GDM1 (cell line): ENCODE results near the gene WDPCP.
"Not testable (repeated sequence)": the region's sequence is repeated elsewhere in the genome, so short reads cannot be mapped to it uniquely, and the experiment has no call there.

Experiments
- DNase-seq: peaks from one replicate; lab custom pipeline; 2025; lab: John Stamatoyannopoulos, UW

Gene WDPCP

DNA sequence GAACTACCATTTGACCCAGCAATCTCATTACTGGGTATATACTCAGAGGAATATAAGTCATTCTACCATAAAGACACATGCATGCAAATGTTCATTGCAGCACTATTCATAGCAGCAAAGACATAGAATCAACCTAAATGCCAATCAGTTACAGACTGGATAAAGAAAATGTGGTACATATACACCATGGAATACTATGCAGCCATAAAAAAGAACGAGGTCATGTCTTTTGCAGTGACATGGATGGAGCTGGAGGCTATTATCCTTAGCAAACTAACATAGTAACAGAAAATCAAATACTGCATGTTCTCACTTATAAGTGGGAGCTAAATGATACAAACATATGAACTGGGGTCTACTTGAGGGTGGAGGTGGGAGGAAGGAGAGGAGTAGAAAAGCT is 230.6 kb downstream of the WDPCP start:
- not testable (repeated sequence) for DNase-seq

- no peak for DNase-seq
Observed at GRCh38 chr2:63347361-63347760, 240.9 kb downstream of the WDPCP start.

- DNase-seq = no peak
Observed at GRCh38 chr2:63346411-63346810, 241.9 kb downstream of the WDPCP start.

DNA sequence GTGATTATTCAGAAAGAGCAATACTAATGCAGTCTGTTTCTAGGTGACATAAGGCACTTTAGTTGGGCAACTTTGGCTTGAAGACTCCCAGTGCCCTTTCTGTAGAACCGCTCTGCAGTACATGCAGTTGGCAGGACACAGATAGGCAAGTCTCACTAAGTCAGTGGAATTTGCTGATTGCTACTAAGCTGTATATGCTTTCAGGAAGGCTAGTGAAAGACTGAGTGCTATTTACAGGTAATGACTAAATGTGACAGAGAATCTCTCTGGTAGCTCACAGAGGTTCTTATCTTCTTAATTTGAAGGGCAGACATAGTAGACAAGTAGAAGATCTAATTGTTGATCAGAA is 243.0 kb downstream of the WDPCP start:
- DNase-seq = no peak

DNA sequence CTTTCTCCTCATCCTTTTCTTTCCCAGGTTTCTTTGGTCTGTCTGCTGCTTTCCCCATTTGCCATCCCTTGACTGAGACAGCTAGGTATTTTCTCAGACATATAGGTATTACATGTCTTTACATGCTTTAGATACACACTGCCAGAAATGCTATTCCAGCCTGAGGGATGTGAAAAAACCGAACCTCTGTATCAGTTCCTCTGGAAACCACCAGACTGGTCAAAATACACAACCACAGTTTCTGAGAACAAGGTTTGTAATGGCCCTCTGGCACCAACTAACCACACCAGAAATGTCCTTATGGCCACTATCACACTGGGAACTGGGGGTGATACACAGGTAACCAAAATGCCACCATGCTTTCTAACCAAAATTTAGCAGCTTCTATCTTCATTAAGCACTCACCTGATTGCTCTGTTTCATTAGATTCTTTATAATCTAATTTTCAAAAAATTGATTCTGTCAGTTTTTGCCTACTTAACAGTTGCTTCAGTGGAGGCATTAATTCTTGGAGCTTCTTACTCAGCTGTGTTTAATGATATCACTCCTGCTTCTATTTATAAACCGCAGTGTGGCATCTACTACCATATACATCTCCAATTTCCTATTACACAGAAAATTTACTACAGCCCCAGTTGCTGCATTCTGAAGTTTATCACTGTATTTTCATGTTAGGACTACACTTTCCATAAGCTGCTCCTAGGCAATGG is 243.5 kb downstream of the WDPCP start:
- no peak for DNase-seq

DNA sequence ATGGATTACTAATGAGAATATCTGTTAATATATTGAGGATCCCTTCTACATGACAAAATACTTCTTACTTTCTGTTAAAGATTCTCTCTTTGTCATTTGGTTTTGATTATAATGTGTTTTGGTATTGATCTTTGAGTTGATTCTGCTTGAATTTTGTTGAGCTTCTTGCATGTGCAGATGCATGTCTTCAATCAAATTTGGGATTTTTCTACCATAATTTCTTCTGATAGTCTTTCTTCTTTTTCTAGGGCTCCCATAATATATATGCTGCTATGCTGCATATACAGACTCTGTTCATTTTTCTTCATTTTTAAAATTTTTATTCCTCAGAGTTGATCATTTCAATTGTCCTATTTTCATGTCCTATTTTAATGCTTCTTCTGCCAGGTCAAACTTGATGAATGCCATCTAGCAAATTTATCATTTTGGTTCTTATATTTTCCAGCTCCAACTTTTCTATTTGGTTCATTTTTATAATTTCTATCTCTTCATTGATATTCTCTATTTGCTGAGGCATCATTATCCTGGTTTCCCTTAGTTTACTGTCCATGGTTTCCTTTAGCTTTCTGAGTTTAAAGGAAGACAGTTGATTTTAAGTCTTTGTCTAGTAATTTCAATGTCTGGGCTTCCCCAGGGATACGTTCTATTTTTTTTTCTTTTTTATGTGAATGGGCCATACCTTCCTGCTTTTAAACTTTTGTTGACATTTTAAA is 244.7 kb downstream of the WDPCP start:
- no peak for DNase-seq

GRCh38 chr2:63340443-63340842 is 247.8 kb downstream of the WDPCP start:
- no peak for DNase-seq

GRCh38 chr2:63334910-63335309 is 253.4 kb downstream of the WDPCP start:
- no peak for DNase-seq

DNA sequence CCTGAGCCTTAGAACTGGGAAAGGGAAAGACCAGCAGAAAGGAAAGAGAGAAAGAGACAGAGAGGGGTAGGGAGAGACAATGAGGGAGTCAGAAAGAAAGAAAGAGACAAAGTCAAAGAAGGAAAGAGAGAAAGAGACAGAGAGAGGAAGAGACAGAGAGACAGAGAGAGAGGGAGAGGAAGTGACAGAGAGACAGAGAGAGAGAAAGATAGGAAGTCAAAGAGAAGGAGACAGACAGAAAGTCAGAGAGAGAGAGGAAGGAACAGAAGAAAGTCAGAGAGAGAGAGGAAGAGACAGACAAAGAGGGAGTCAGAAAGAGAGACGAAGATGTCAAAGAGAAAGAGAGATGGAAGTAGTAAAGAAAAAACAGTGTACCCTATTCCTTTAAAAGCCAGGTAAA is 261.8 kb downstream of the WDPCP start:
- DNase-seq = no peak

DNA sequence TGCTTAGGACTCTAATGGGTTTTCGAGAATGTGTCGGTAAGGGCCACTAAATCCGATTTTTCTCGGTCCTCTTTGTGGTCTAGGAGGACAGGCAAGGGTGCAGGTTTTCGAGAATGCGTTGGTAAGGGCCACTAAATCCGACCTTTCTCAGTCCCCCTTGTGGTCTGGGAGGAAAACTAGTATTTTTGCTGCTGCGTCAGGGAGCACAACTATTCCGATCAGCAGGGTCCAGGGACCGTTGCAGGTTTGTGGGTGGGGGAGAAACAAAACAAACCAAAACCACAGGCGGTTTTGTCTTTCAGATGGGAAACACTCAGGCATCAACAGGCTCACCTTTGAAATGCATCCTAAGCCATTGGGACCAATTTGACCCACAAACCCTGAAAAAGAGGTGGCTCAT is 264.6 kb downstream of the WDPCP start:
- DNase-seq = not testable (repeated sequence)

DNA sequence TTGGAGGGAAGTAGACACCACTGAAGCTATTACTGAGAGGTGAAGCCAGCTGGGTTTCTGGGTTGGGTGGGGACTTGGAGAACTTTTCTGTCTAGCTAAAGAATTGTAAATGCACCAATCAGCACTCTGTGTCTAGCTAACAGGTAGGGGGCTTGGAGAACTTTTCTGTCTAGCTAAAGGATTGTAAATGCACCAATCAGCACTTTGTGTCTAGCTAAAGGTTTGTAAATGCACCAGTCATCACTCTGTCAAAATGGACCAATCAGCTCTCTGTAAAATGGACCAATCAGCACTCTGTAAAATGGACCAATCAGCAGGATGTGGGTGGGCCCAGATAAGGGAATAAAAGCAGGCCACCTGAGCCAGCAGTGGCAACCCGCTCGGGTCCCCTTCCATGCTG is 266.3 kb downstream of the WDPCP start:
- DNase-seq = not testable (repeated sequence)

DNA sequence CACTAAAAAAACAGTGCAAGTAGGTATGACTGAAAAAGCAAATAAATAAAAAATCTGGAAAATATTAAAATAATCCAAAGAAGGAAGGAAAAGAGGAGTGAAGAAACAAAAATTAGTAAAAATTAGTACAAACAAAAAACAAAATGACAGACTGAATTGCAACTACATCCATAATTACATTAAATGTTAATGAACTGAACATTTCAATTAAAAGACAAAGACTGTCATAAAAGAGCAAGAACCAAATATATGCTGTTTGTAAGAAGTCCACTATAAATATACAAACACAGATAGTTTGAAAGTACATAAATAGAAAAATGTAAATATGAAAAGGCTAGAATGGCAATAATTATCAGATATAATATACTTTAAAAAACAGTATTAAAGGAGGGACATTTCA is 267.6 kb downstream of the WDPCP start:
- no peak for DNase-seq

GRCh38 chr2:63310614-63311013 is 277.7 kb downstream of the WDPCP start:
- DNase-seq = no peak

GRCh38 chr2:63301481-63301880 is 286.8 kb downstream of the WDPCP start:
- DNase-seq = no peak

DNA sequence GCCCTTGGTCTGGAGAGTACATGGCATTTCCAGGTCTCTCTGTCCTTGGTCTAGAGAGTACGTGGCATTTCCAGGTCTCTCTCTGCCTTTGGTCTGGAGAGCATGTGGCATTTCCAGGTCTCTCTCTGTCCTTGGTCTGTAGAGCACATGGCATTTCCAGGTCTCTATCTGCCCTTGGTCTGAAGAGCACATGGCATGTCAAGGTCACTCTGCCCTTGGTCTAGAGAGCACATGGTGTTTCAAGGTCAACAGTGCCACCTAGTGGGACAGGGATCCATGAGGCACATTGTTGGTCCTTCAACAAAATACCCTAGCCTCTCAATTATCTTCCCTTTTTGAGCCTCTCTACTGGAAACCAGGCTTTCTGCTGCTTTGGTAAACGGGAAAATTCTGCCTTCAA is 287.4 kb downstream of the WDPCP start:
- no peak for DNase-seq

DNA sequence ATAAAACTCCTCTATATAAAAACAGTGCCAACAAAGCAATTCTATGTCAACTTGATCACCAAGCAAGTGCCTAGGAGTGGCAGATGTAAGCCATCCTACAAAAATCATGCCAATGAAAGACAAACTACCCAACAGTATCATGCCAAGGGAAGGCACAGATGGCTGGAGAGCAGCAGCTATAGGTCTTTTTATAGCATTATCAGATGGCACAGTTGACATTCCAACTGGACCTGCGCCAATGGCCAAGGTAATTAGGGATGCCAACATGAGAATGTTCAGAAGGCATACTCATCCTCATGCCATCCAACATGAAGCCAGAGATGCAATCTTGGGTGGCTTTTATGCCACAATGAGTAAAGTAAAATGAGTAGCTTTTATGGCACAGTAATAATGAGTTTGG is 300.3 kb downstream of the WDPCP start:
- DNase-seq = no peak

- DNase-seq = not testable (repeated sequence)
Observed at GRCh38 chr2:63286520-63286919, 301.8 kb downstream of the WDPCP start.

DNA sequence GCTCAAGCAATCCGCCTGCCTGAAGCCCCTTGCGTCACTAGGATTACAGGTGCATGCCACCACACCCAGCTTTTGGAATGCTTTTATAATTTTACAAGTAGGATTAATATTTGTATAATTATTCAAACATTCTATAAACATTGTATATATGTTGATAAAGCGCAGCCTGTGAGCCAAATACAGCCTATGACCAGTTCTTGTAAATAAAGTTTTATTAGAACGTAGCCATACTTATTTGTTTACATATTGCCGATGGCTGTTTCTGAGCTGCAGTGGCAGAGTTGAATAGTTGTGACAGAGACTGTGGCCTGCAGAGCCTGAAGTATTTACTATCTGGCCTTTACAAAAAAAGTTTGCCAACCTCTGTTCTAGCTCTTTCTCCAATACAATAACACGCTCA is 305.0 kb downstream of the WDPCP start:
- no peak for DNase-seq

DNA sequence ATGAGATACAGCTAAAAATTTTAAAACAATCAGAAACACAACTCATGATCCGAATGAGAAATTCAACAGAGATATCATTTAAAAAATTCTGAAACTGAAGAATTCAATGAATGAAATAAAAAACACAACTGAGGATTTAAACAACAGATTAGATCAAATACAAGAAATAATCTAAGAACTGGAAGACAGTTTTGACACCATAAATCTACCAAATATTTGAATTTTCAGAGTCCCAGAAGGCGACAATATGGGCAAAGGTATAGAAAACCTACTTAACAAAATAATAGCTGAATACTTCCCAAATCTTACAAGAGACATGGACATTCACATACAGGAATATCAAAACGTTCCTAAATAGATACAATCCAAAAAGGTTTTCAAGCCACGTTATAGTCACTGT is 315.7 kb downstream of the WDPCP start:
- DNase-seq = no peak

GRCh38 chr2:63270717-63271116 is 317.6 kb downstream of the WDPCP start:
- DNase-seq = no peak

- DNase-seq = no peak
Observed at GRCh38 chr2:63268946-63269345, 319.3 kb downstream of the WDPCP start.

GRCh38 chr2:63261137-63261621 is 327.1 kb downstream of the WDPCP start:
- DNase-seq = no peak

GRCh38 chr2:63257473-63257872 is 330.8 kb downstream of the WDPCP start:
- DNase-seq = peak; percentile 5

GRCh38 chr2:63249161-63249560 is 339.1 kb downstream of the WDPCP start:
- DNase-seq = no peak
